BE2C (cell line): ENCODE measurements around the gene CABLES1.
A peak's percentile ranks its signal among the peaks of the same experiment; 100 is the strongest.
"Not testable (repeated sequence)": the region's sequence is repeated elsewhere in the genome, so short reads cannot be mapped to it uniquely, and the experiment has no call there.

ENCODE experiments used
- DNase-seq: peaks from one replicate; pipeline ENCODE4 v3.0.0-alpha.2; 2020
- H3K27me3 ChIP-seq: fragments of 250-450 bp; sonication (Bioruptor Pico); 2 replicates; pipeline ENCODE4 v1.5.1; 2020; ENCODE audit warnings: mild to moderate bottlenecking
- H3K36me3 ChIP-seq: fragments of 250-450 bp; sonication (Bioruptor Pico); 2 replicates; pipeline ENCODE4 v1.5.1; 2020; ENCODE audit warnings: mild to moderate bottlenecking
- H3K4me1 ChIP-seq: fragments of 250-450 bp; sonication (Bioruptor Pico); 2 replicates; pipeline ENCODE4 v1.5.1; 2020
- H3K4me3 ChIP-seq: 2 replicates; pipeline ENCODE4 v1.5.1; 2011; ENCODE audit warnings: low read depth, low read length
- H3K9me3 ChIP-seq: fragments of 250-450 bp; sonication (Bioruptor Pico); 2 replicates; pipeline ENCODE4 v1.5.1; 2020
- CTCF ChIP-seq: IDR thresholded peaks from 2 replicates; pipeline ENCODE4 v1.5.1; 2012; ENCODE audit warnings: mild to moderate bottlenecking, low read depth, low read length

Gene CABLES1

GRCh38 chr18:23151414-23152099 lies 16.3 kb downstream of the CABLES1 start:
- Histone ChIP-seq H3K4me1 (peaks cover 16% of the 10 kb centered on the region), H3K27me3 (no peaks in the 10 kb centered on the region), H3K9me3 (no peaks in the 10 kb centered on the region), H3K36me3 (no peaks in the 10 kb centered on the region), H3K4me3 (no peak overlapping the region)
- no peak for TF ChIP-seq CTCF
- no peak for DNase-seq

GRCh38 chr18:23154030-23154429 lies 18.7 kb downstream of the CABLES1 start:
- Histone ChIP-seq H3K4me3 (no peak overlapping the region; the same call in 1 of the 2 replicates), H3K9me3 (no peaks in the 10 kb centered on the region), H3K4me1 (peaks cover 16% of the 10 kb centered on the region), H3K36me3 (no peaks in the 10 kb centered on the region), H3K27me3 (no peaks in the 10 kb centered on the region)
- no peak for TF ChIP-seq CTCF
- DNase-seq = no peak

GRCh38 chr18:23154823-23155500 lies 19.7 kb downstream of the CABLES1 start:
- peak; percentile 57 for TF ChIP-seq CTCF

GRCh38 chr18:23155537-23155936 lies 20.3 kb downstream of the CABLES1 start:
- TF ChIP-seq CTCF = no peak
- peaks cover 16% of the 10 kb centered on the region for H3K4me1 ChIP-seq
- H3K9me3 ChIP-seq = no peaks in the 10 kb centered on the region
- DNase-seq = no peak
- H3K36me3 ChIP-seq = no peaks in the 10 kb centered on the region
- H3K27me3 ChIP-seq = no peaks in the 10 kb centered on the region
- H3K4me3 ChIP-seq = peak overlapping the region; percentile 15; the same call in 1 of the 2 replicates

More at GRCh38 chr18:23154823-23155500, 19.7 kb downstream of the CABLES1 start:
- H3K4me1 ChIP-seq = peaks cover 16% of the 10 kb centered on the region
- no peaks in the 10 kb centered on the region for H3K36me3 ChIP-seq
- DNase-seq = peak; percentile 41
- H3K27me3 ChIP-seq = no peaks in the 10 kb centered on the region
- H3K9me3 ChIP-seq = no peaks in the 10 kb centered on the region
- peak overlapping the region; percentile 15; the same call in 1 of the 2 replicates for H3K4me3 ChIP-seq

- TF ChIP-seq CTCF = no peak
- H3K4me3 ChIP-seq = no peak overlapping the region
Observed at GRCh38 chr18:23156134-23156533, 20.8 kb downstream of the CABLES1 start.

GRCh38 chr18:23158058-23158457 lies 22.8 kb downstream of the CABLES1 start:
- Histone ChIP-seq H3K4me3 (no peak overlapping the region), H3K4me1 (peaks cover 16% of the 10 kb centered on the region), H3K9me3 (no peaks in the 10 kb centered on the region), H3K36me3 (no peaks in the 10 kb centered on the region), H3K27me3 (no peaks in the 10 kb centered on the region)
- no peak for TF ChIP-seq CTCF
- no peak for DNase-seq

More at GRCh38 chr18:23156134-23156533, 20.8 kb downstream of the CABLES1 start:
- Histone ChIP-seq H3K4me1 (peaks cover 16% of the 10 kb centered on the region), H3K9me3 (no peaks in the 10 kb centered on the region), H3K36me3 (no peaks in the 10 kb centered on the region), H3K27me3 (no peaks in the 10 kb centered on the region)
- DNase-seq = no peak

GRCh38 chr18:23158884-23159283 lies 23.6 kb downstream of the CABLES1 start:
- not testable (repeated sequence) for H3K27me3 ChIP-seq, H3K36me3 ChIP-seq, H3K9me3 ChIP-seq, H3K4me3 ChIP-seq, DNase-seq
- H3K4me1 ChIP-seq = peaks cover 16% of the 10 kb centered on the region
